Neural cell (in vitro differentiated cells): ENCODE measurements around the gene SLC9B1. TPM values are rescaled to one million over a fixed set of nuclear protein-coding genes. Genes with fewer than 3 reads are reported as not detected.

Source experiments
- H2AFZ ChIP-seq: fragments of 200-600, 300-800 bp; sonication (generic), shearing (Covaris generic); 2 replicates; pipeline ENCODE4 v1.6.0; 2014; ENCODE audit warnings: low read depth, mild to moderate bottlenecking, antibody characterized with exemption, low read length, moderate library complexity
- H3F3A ChIP-seq: fragments of 200-600 bp; shearing (Covaris generic); 2 replicates; pipeline ENCODE4 v1.6.1; 2016; ENCODE audit warnings: mild to moderate bottlenecking, moderate library complexity, mixed read lengths, antibody characterized with exemption, low read length; ENCODE audit not compliant: insufficient read depth, poor library complexity, severe bottlenecking
- H3K27ac ChIP-seq: fragments of 200-600, 300-800 bp; sonication (generic), shearing (Covaris generic); 2 replicates; pipeline ENCODE4 v1.5.1; 2014; ENCODE audit warnings: mild to moderate bottlenecking, low read length, moderate library complexity
- H3K27me3 ChIP-seq: fragments of 300-800, 200-600 bp; sonication (generic), shearing (Covaris generic); 2 replicates; pipeline ENCODE4 v1.6.0; 2014; ENCODE audit warnings: mild to moderate bottlenecking, low read depth, low read length, moderate library complexity; ENCODE audit not compliant: insufficient read depth
- H3K36me3 ChIP-seq: fragments of 300-800, 200-600 bp; sonication (generic), shearing (Covaris generic); 2 replicates; pipeline ENCODE4 v1.5.1; 2014; ENCODE audit warnings: mild to moderate bottlenecking, antibody characterized with exemption, low read length, moderate library complexity; ENCODE audit not compliant: insufficient read depth
- H3K4me2 ChIP-seq: fragments of 300-800, 200-600 bp; sonication (generic), shearing (Covaris generic); 2 replicates; pipeline ENCODE4 v1.6.0; 2014; ENCODE audit warnings: mild to moderate bottlenecking, low read length
- H3K4me3 ChIP-seq: fragments of 300-800, 200-600 bp; sonication (generic), shearing (Covaris generic); 2 replicates; pipeline ENCODE4 v1.5.1; 2014; ENCODE audit warnings: mild to moderate bottlenecking, low read length, moderate library complexity
- H3K79me2 ChIP-seq: fragments of 200-600 bp; shearing (Covaris generic); replicated peaks from 2 replicates; pipeline ENCODE4 v1.6.0; 2014; ENCODE audit warnings: mild to moderate bottlenecking, low read length, moderate library complexity; ENCODE audit not compliant: insufficient read depth
- H3K9ac ChIP-seq: fragments of 300-800, 200-600 bp; sonication (generic), shearing (Covaris generic); 2 replicates; pipeline ENCODE4 v1.6.1; 2016; ENCODE audit warnings: mild to moderate bottlenecking, low read length, mixed read lengths
- H3K9me2 ChIP-seq: fragments of 200-600 bp; shearing (Covaris generic); 2 replicates; pipeline ENCODE4 v1.6.1; 2016; ENCODE audit warnings: mild to moderate bottlenecking, low read length, mixed read lengths; ENCODE audit not compliant: insufficient read depth
- H3K9me3 ChIP-seq: fragments of 200-600, 300-800 bp; sonication (generic), shearing (Covaris generic); 2 replicates; pipeline ENCODE4 v1.6.1; 2016; ENCODE audit warnings: mild to moderate bottlenecking, mixed run types, low read length, moderate library complexity, mixed read lengths
- H4K20me1 ChIP-seq: fragments of 200-600 bp; shearing (Covaris generic); 2 replicates; pipeline ENCODE4 v1.6.1; 2016; ENCODE audit warnings: mild to moderate bottlenecking, mixed run types; ENCODE audit not compliant: insufficient read depth
- EP300 ChIP-seq: fragments of 450-650 bp; conservative IDR thresholded peaks from 2 replicates; pipeline ENCODE4 v1.6.1; 2014; ENCODE audit warnings: antibody characterized with exemption, mild to moderate bottlenecking, moderate library complexity; ENCODE audit not compliant: poor library complexity, severe bottlenecking
- EZH2 ChIP-seq: fragments of 200-600, 300-800 bp; shearing (Covaris generic), sonication (generic); IDR thresholded peaks from 2 replicates; pipeline ENCODE4 v1.6.1; 2014; ENCODE audit warnings: antibody characterized with exemption, low read length, borderline replicate concordance, mild to moderate bottlenecking; ENCODE audit not compliant: insufficient read depth, poor library complexity, severe bottlenecking
- MXI1 ChIP-seq: fragments of 450-650 bp; conservative IDR thresholded peaks from 2 replicates; pipeline ENCODE4 v1.6.1; 2014; ENCODE audit warnings: antibody characterized with exemption, mild to moderate bottlenecking; ENCODE audit not compliant: poor library complexity, severe bottlenecking
- POLR2AphosphoS5 ChIP-seq: IDR thresholded peaks from 2 replicates; pipeline ENCODE4 v1.6.1; 2012
- RAD21 ChIP-seq: fragments of 450-650 bp; conservative IDR thresholded peaks from 2 replicates; pipeline ENCODE4 v1.6.1; 2014; ENCODE audit warnings: antibody characterized with exemption, mild to moderate bottlenecking, moderate library complexity
- SMC3 ChIP-seq: fragments of 450-650 bp; conservative IDR thresholded peaks from 2 replicates; pipeline ENCODE4 v1.6.1; 2014; ENCODE audit warnings: antibody characterized with exemption, mild to moderate bottlenecking, moderate library complexity; ENCODE audit not compliant: poor library complexity
- TAF1 ChIP-seq: IDR thresholded peaks from 2 replicates; pipeline ENCODE4 v1.6.1; 2012; ENCODE audit warnings: low read depth
- polyA plus RNA-seq: library from polyadenylated mRNA; depleted of rRNA; stranded (reverse); fragments of >200 nt; gene quantifications from 2 replicates; pipeline ENCODE4 v1.2.3, GENCODE V29; 2014
- TF ChIP-seq, protein P1 (sequence below): fragments of 450-650 bp; IDR thresholded peaks from 2 replicates; pipeline ENCODE4 v1.5.1; 2014; ENCODE audit warnings: antibody characterized with exemption, mild to moderate bottlenecking, moderate library complexity; ENCODE audit not compliant: poor library complexity, severe bottlenecking
- TF ChIP-seq, protein P2 (sequence below): IDR thresholded peaks from 2 replicates; pipeline ENCODE4 v1.6.1; 2012; ENCODE audit warnings: borderline replicate concordance

The SLC9B1 gene
- polyA plus RNA-seq, 1 donor from 2014 or later, result not detected

DNA sequence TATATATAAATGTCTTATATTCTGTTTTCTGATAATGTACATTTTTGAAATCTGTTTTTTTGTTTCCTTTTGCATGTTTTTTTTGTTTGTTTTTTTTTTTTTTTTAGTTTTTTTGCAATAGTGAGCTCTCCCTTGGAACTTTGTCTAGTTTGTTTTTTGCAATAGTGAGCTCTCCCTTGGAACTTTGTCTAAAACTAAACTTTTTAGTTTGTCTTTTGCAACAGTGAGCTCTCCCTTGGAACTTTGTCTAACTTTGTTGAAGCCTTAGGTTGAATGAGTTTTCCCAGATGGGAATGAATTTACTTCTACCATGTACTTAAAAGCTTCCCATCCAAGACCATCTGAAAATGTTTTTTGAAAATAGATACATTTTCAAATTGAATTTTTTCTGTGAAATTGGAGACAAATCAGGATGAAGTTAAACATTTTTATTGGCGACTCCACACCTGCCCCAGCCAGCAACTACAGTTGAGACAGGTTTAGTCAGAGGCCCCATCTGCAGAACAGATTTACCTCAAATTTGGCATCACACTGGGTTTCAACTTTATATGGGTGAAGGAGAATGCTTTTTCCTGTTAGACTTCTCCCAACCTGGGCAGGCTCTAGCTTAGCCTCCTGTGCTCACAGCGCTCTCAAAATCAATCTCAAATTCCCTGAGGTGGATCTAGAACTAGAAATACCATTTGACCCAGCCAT lies 41.1 kb upstream of the SLC9B1 start:
- no peaks in the 10 kb centered on the region for H3K9me2 ChIP-seq
- no peaks in the 10 kb centered on the region for H3K79me2 ChIP-seq
- no peak overlapping the region for H3K9ac ChIP-seq
- H3F3A ChIP-seq, result no peaks in the 10 kb centered on the region
- H4K20me1 ChIP-seq, result no peaks in the 10 kb centered on the region
- H3K36me3 ChIP-seq, result no peaks in the 10 kb centered on the region
- H3K27me3 ChIP-seq, result no peaks in the 10 kb centered on the region
- no peak overlapping the region for H2AFZ ChIP-seq
- TF ChIP-seq EZH2, result no peak
- TF ChIP-seq, protein P1, sequence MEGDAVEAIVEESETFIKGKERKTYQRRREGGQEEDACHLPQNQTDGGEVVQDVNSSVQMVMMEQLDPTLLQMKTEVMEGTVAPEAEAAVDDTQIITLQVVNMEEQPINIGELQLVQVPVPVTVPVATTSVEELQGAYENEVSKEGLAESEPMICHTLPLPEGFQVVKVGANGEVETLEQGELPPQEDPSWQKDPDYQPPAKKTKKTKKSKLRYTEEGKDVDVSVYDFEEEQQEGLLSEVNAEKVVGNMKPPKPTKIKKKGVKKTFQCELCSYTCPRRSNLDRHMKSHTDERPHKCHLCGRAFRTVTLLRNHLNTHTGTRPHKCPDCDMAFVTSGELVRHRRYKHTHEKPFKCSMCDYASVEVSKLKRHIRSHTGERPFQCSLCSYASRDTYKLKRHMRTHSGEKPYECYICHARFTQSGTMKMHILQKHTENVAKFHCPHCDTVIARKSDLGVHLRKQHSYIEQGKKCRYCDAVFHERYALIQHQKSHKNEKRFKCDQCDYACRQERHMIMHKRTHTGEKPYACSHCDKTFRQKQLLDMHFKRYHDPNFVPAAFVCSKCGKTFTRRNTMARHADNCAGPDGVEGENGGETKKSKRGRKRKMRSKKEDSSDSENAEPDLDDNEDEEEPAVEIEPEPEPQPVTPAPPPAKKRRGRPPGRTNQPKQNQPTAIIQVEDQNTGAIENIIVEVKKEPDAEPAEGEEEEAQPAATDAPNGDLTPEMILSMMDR, result no peak
- TF ChIP-seq, protein P2, sequence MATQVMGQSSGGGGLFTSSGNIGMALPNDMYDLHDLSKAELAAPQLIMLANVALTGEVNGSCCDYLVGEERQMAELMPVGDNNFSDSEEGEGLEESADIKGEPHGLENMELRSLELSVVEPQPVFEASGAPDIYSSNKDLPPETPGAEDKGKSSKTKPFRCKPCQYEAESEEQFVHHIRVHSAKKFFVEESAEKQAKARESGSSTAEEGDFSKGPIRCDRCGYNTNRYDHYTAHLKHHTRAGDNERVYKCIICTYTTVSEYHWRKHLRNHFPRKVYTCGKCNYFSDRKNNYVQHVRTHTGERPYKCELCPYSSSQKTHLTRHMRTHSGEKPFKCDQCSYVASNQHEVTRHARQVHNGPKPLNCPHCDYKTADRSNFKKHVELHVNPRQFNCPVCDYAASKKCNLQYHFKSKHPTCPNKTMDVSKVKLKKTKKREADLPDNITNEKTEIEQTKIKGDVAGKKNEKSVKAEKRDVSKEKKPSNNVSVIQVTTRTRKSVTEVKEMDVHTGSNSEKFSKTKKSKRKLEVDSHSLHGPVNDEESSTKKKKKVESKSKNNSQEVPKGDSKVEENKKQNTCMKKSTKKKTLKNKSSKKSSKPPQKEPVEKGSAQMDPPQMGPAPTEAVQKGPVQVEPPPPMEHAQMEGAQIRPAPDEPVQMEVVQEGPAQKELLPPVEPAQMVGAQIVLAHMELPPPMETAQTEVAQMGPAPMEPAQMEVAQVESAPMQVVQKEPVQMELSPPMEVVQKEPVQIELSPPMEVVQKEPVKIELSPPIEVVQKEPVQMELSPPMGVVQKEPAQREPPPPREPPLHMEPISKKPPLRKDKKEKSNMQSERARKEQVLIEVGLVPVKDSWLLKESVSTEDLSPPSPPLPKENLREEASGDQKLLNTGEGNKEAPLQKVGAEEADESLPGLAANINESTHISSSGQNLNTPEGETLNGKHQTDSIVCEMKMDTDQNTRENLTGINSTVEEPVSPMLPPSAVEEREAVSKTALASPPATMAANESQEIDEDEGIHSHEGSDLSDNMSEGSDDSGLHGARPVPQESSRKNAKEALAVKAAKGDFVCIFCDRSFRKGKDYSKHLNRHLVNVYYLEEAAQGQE, result no peak
- no peak for TF ChIP-seq MXI1
- no peak for TF ChIP-seq EP300
- no peak for TF ChIP-seq RAD21
- TF ChIP-seq TAF1, result no peak
- TF ChIP-seq SMC3, result no peak
- no peak for TF ChIP-seq POLR2AphosphoS5
- no peak overlapping the region for H3K4me3 ChIP-seq
- no peaks in the 10 kb centered on the region for H3K9me3 ChIP-seq
- H3K4me2 ChIP-seq, result no peak overlapping the region
- H3K27ac ChIP-seq, result no peak overlapping the region

DNA sequence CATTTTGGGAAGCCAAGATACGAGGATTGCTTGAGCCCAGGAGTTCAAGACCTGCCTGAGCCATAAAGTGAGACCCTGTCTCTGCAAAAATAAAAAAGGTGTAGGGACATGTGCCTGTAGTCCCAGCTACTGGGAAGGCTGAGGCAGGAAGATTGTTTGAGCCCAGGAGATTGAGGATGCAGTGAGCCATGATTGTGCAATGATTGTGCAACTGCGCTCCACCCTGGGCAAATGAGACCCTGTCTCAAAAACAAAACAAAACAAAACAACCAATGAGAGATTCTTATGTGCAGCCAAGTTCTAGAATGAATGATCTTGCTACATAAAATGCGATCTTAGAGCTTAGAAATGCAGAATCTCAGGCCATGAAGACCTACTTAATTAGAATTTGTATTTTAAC lies 34.5 kb upstream of the SLC9B1 start:
- Histone ChIP-seq H2AFZ (no peak overlapping the region), H3K4me3 (no peak overlapping the region), H3K4me2 (no peak overlapping the region), H3K9me3 (no peaks in the 10 kb centered on the region), H3K79me2 (no peaks in the 10 kb centered on the region), H3K27me3 (no peaks in the 10 kb centered on the region), H3F3A (no peaks in the 10 kb centered on the region), H3K9me2 (no peaks in the 10 kb centered on the region), H3K9ac (no peak overlapping the region), H4K20me1 (no peaks in the 10 kb centered on the region), H3K27ac (no peak overlapping the region), H3K36me3 (no peaks in the 10 kb centered on the region)
- TF ChIP-seq, protein P2, result no peak
